Common myeloid progenitor, CD34-positive (primary cell): ENCODE measurements around the gene EBLN1.
"Not testable (repeated sequence)": the region's sequence is repeated elsewhere in the genome, so short reads cannot be mapped to it uniquely, and the experiment has no call there.

Experiments used
- CTCF ChIA-PET: fragments of 350-600 bp; sonication (Branson Sonifier 250); formaldehyde crosslinking; loops from one replicate; lab custom pipeline; 2021; ENCODE audit warnings: antibody characterized with exemption; lab: Charles Lee
- POLR2A ChIA-PET: fragments of 350-600 bp; sonication (Branson Sonifier 250); formaldehyde crosslinking; loops from one replicate; lab custom pipeline; 2021; ENCODE audit warnings: antibody characterized with exemption; lab: Charles Lee
- DNase-seq, 3 donors: peaks; one replicate each; pipeline versions ENCODE4 v3.0.0 to v3.0.0-alpha.2; 2013
- H3K27ac ChIP-seq, 2 experiments: 1 replicate in 1 of 2; 2 replicates in 1 of 2; pipeline ENCODE4 v1.7.0; 2013; ENCODE audit warnings: inconsistent platforms in 2 of 2, low read length in 2 of 2, mild to moderate bottlenecking in 2 of 2, low read depth in 1 of 2, moderate library complexity in 1 of 2; ENCODE audit not compliant: severe bottlenecking in 2 of 2, insufficient read depth in 1 of 2, poor library complexity in 1 of 2
- H3K27me3 ChIP-seq, 5 experiments: replicated peaks in 2 of 5; 1 replicate in 3 of 5; 2 replicates in 2 of 5; pipeline versions ENCODE4 v1.6.1 to v1.7.0; 2013; ENCODE audit warnings: low read length in 4 of 5, mild to moderate bottlenecking in 2 of 5, moderate library complexity in 2 of 5, inconsistent platforms in 1 of 5; ENCODE audit not compliant: insufficient read depth in 5 of 5, control insufficient read depth in 4 of 5
- H3K36me3 ChIP-seq, 4 experiments: 1 replicate in 2 of 4; 2 replicates in 2 of 4; pipeline versions ENCODE4 v1.6.1 to v1.7.0; 2013; ENCODE audit warnings: low read length in 3 of 4, control low read depth in 1 of 4, mild to moderate bottlenecking in 1 of 4; ENCODE audit not compliant: control insufficient read depth in 4 of 4, insufficient read depth in 4 of 4
- H3K4me1 ChIP-seq, 4 experiments: 1 replicate in 3 of 4; 2 replicates in 1 of 4; pipeline versions ENCODE4 v1.6.1 to v1.7.1; 2013; ENCODE audit warnings: low read length in 3 of 4, mild to moderate bottlenecking in 3 of 4, control low read depth in 1 of 4, inconsistent platforms in 1 of 4, moderate library complexity in 1 of 4; ENCODE audit not compliant: control insufficient read depth in 4 of 4, insufficient read depth in 4 of 4; ENCODE audit errors: control extremely low read depth in 1 of 4
- H3K4me3 ChIP-seq, 7 experiments: 1 replicate in 4 of 7; 2 replicates in 3 of 7; pipeline versions ENCODE4 v1.5.1 to v1.7.0; 2013; ENCODE audit warnings: mild to moderate bottlenecking in 7 of 7, low read length in 6 of 7, moderate library complexity in 6 of 7, inconsistent platforms in 2 of 7, low read depth in 2 of 7, control low read depth in 1 of 7; ENCODE audit not compliant: insufficient read depth in 4 of 7, control insufficient read depth in 1 of 7; ENCODE audit errors: extremely low read depth in 1 of 7
- H3K9me3 ChIP-seq, 5 experiments: 1 replicate in 4 of 5; 2 replicates in 1 of 5; pipeline versions ENCODE4 v1.6.1 to v1.7.1; 2013; ENCODE audit warnings: low read length in 4 of 5, mild to moderate bottlenecking in 2 of 5, inconsistent platforms in 1 of 5, low read depth in 1 of 5, moderate library complexity in 1 of 5; ENCODE audit not compliant: control insufficient read depth in 4 of 5, insufficient read depth in 2 of 5; ENCODE audit errors: control extremely low read depth in 1 of 5
- WGBS: methylation state at CpG from one replicate; pipeline ENCODE4 v1.1.5; 2013; ENCODE audit not compliant: insufficient coverage; 5-methylcytosine and 5-hydroxymethylcytosine counted together

EBLN1 gene

DNA sequence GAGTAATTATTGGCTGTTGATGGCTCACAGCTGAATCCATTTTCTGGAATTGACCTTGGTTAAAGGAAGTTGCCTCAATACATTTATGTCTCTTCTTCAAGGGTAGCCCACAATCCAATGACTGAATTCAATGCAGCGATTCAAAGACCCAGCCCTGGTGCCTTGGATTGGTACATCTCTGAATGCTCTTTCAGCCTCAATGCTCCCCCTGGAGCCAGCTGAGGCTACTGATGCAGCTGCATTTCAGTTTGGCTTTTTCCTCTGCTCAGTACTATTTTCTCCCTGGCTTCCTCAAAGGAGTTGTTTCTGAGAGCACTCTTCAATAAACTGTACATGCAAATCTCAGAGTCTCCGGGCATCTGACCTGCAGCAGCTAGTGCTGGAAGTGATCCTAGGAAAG lies 633 bp upstream of the EBLN1 start:
- ChIA-PET CTCF (no interaction called here), POLR2A (no interaction called here)
- DNase-seq = peak in 2 of 3 donors; percentile 7 to 12
- 90% methylated on average over 2 of the region's 2 CpGs for WGBS
- Histone ChIP-seq H3K36me3 (no peaks in the 10 kb centered on the region), H3K27ac (no peak overlapping the region), H3K4me1 (no peaks in the 10 kb centered on the region), H3K9me3 (peaks cover 0 to 6% (median 0%) of the 10 kb centered on the region in 5 experiments), H3K4me3 (no peak overlapping the region), H3K27me3 (no peaks in the 10 kb centered on the region)

DNA sequence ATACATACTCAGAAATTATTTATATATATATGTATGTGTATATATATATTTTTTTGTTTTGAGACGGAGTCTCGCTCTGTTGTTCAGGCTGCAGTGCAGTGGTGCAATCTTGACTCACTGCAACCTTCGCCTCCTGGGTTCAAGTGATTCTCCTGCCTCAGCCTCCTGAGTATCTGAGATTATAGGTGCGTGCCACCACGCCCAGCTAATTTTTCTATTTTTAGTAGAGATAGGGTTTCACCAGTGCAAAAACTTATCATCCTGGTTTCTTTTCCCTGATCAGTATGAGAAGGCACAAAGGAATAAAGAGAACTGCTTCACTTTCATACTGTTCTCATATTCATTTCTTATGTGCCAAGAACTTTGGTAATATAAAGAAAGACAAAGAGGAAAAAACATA lies 731 bp downstream of the EBLN1 start:
- POLR2A ChIA-PET, H3K4me3 ChIP-seq, H3K9me3 ChIP-seq, H3K27me3 ChIP-seq, H3K4me1 ChIP-seq, H3K27ac ChIP-seq, DNase-seq, CTCF ChIA-PET, H3K36me3 ChIP-seq: not testable (repeated sequence)
- 93% methylated on average over 3 of the region's 5 CpGs for WGBS

DNA sequence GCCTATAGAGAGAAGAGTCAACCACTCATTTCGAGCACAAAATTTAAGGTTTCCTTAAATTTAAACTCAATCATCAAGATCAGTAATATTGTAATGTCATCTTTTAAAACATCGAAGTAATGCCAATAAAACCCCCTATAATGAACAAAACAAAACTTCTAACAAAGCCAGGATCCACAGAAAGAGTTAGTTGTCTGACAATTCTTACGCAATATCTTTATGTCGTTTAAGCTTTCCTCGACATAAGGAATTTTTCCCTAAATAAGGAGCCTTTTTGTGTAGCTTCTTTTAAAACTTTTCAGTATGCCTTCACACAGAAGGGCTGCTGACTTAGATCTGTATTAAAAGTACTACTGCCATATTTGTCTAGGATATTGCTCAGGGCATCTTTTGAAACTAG lies 7.5 kb downstream of the EBLN1 start:
- WGBS = 98% methylated on average over 4 of the region's 5 CpGs
- CTCF ChIA-PET = interaction anchor here (0.7 kb wide), 1 partner anchor 200 kb away, joined by 3 read pairs; no protein-coding TSS in a partner anchor
- no peak overlapping the region for H3K27ac ChIP-seq
- no peaks in the 10 kb centered on the region for H3K4me1 ChIP-seq
- H3K36me3 ChIP-seq = no peaks in the 10 kb centered on the region
- no peak overlapping the region for H3K4me3 ChIP-seq
- no peaks in the 10 kb centered on the region for H3K27me3 ChIP-seq
- POLR2A ChIA-PET = no interaction called here
- no peaks in the 10 kb centered on the region for H3K9me3 ChIP-seq
- no peak for DNase-seq

DNA sequence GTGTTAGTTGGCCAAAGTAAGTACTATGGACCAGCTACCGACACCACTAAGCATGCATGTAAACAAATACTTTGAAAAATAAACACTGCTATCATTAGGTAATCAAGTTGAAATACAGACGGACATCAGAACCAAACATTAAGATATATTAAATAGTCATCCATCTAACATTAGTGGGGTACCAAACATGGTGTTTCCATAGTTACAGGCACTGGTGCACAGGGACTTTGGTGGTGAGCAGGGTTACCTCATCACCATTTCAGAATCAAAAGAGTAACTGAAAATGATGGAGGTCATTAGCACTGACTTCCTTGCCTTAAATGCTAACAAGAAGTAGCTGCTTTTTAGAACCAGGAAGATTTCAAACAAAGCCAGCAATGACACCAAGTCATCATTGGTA lies 23.9 kb downstream of the EBLN1 start:
- Histone ChIP-seq H3K36me3 (no peaks in the 10 kb centered on the region), H3K4me1 (no peaks in the 10 kb centered on the region), H3K4me3 (no peak overlapping the region), H3K27me3 (no peaks in the 10 kb centered on the region), H3K9me3 (no peaks in the 10 kb centered on the region), H3K27ac (no peak overlapping the region)
- POLR2A ChIA-PET = no interaction called here
- CTCF ChIA-PET = interaction anchor here (1.3 kb wide), 1 partner anchor 183 kb away, joined by 3 read pairs; no protein-coding TSS in a partner anchor
- WGBS = 100% methylated on average over 1 of the region's 2 CpGs
- DNase-seq = no peak

DNA sequence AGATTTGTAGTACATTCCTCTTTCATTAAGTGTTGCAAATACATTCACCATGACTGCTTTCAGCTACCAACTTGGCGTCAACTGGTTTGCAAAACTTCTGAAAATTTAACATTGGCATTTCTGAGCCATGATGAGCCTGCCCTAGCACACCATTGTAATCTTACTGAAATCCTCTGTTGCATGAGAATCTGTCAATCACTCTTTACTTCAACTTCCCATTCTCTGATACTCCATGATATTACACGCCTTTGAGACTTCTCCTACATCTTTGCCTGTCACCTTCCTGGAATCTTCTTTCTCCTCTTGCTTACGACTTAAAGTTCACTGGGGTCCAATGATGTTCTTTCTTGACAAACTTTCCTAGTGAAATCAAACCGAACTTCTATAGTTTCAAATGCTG lies 32.2 kb downstream of the EBLN1 start:
- no peaks in the 10 kb centered on the region for H3K27me3 ChIP-seq
- peaks cover 0 to 8% (median 1%) of the 10 kb centered on the region in 5 experiments for H3K9me3 ChIP-seq
- peaks cover 0 to 4% (median under 1%) of the 10 kb centered on the region in 4 experiments for H3K4me1 ChIP-seq
- H3K4me3 ChIP-seq = no peak overlapping the region
- POLR2A ChIA-PET = no interaction called here
- WGBS = 100% methylated on average over 4 of the region's 4 CpGs
- H3K27ac ChIP-seq = no peak overlapping the region
- H3K36me3 ChIP-seq = no peaks in the 10 kb centered on the region
- DNase-seq = no peak
- CTCF ChIA-PET = no interaction called here

DNA sequence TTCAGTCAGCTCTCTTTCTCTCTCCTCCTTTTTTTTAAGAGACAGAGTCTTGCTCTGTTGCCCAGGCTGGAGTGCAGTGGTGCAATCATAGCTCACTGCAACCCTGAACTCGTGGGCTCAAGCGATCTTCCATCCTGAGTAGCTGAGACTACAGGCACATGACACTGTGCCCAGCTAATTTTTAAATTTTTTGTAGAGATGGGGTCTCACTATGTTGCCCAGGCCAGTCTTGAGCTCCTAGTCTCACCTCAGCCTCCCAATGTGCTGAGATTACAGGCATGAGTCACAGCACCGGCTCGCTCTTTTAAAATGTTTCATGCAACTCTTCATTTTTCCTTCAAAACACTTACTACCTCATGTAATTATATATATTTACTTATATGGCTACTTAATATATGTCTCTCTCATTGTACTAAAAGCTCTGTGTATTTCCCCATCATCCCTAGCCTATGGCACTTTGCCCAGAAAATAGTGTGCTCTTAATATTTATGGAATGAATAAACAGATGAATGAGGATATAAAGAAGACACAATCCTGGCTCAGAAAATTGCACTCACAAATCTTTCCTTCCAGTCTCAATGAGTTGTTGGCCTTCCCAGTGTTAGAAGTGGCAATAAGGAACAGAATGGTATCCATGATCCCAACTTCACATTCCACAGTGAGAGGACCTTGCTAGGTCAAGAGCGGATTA lies 33.9 kb downstream of the EBLN1 start:
- no peak overlapping the region for H3K4me3 ChIP-seq
- H3K4me1 ChIP-seq = peaks cover 0 to 4% (median under 1%) of the 10 kb centered on the region in 4 experiments
- no peak for DNase-seq
- H3K27ac ChIP-seq = no peak overlapping the region
- ChIA-PET POLR2A (interaction anchor here (0.7 to 1.1 kb wide), 2 partner anchors 17 to 29 kb away, joined by 3 to 4 read pairs; no protein-coding TSS in a partner anchor), CTCF (interaction anchor here (0.6 kb wide), 1 partner anchor 174 kb away, joined by 3 read pairs; no protein-coding TSS in a partner anchor)
- no peaks in the 10 kb centered on the region for H3K36me3 ChIP-seq
- H3K27me3 ChIP-seq = no peaks in the 10 kb centered on the region
- peaks cover 0 to 10% (median 1%) of the 10 kb centered on the region in 5 experiments for H3K9me3 ChIP-seq
- 100% methylated on average over 2 of the region's 5 CpGs for WGBS

DNA sequence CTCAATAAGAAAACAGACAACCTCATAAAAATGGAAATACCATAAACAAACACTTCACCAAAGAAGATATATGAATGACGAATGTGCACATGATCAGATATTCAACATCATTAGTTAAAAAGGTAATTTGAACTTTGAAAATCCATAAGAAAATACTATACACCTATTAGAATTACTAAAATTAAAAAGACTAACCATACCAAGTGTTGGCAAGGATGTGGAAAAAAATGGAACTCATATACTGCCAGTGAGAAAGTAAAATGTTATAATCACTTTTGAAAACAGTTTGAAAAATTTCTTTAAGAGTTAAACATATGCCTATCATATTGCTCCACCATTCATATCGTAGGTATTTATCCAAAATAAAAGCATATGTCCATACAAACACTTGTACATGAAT lies 37.1 kb downstream of the EBLN1 start:
- WGBS = no CpG with 5 or more reads among the region's 2 CpGs
- ChIA-PET POLR2A (no interaction called here), CTCF (no interaction called here)
- DNase-seq = no peak
- Histone ChIP-seq H3K9me3 (peaks cover 0 to 10% (median 1%) of the 10 kb centered on the region in 5 experiments), H3K36me3 (no peaks in the 10 kb centered on the region), H3K27me3 (no peaks in the 10 kb centered on the region), H3K4me1 (no peaks in the 10 kb centered on the region), H3K27ac (no peak overlapping the region), H3K4me3 (no peak overlapping the region)
